SJSA1 (cell line): ENCODE data around the gene FAM110C. TPM values are rescaled to one million over a fixed set of nuclear protein-coding genes. Genes with fewer than 3 reads are reported as not detected.
"Not testable (repeated sequence)": the region's sequence is repeated elsewhere in the genome, so short reads cannot be mapped to it uniquely, and the experiment has no call there.

Experiments
- DNase-seq, 2 experiments: peaks; one replicate each; pipeline ENCODE4 v3.0.0-alpha.2; 2015 to 2020; ENCODE audit warnings: low spot score in 2 of 2, low read depth in 1 of 2
- H3K27ac ChIP-seq: fragments of 250-450 bp; sonication (Bioruptor Pico); 2 replicates; pipeline ENCODE4 v1.5.1; 2020; ENCODE audit warnings: mild to moderate bottlenecking, moderate library complexity
- H3K27me3 ChIP-seq: fragments of 250-450 bp; sonication (Bioruptor Pico); replicated peaks from 2 replicates; pipeline ENCODE4 v1.5.1; 2020; ENCODE audit warnings: mild to moderate bottlenecking, moderate library complexity
- H3K36me3 ChIP-seq: fragments of 250-450 bp; sonication (Bioruptor Pico); 2 replicates; pipeline ENCODE4 v1.5.1; 2020; ENCODE audit warnings: mild to moderate bottlenecking
- H3K4me1 ChIP-seq: fragments of 250-450 bp; sonication (Bioruptor Pico); replicated peaks from 2 replicates; pipeline ENCODE4 v1.6.1; 2021; ENCODE audit warnings: mild to moderate bottlenecking
- H3K4me3 ChIP-seq: fragments of 250-450 bp; sonication (Bioruptor Pico); 2 replicates; pipeline ENCODE4 v1.5.1; 2020; ENCODE audit warnings: mild to moderate bottlenecking
- H3K9me3 ChIP-seq: fragments of 250-450 bp; sonication (Bioruptor Pico); replicated peaks from 2 replicates; pipeline ENCODE4 v1.5.1; 2020; ENCODE audit warnings: mild to moderate bottlenecking
- total RNA-seq: library from RNA; depleted of rRNA; stranded (reverse); fragments of >200 nt; shearing (Covaris generic); gene quantifications from 2 replicates; pipeline ENCODE4 v1.2.3, GENCODE V29; 2014

FAM110C gene
- total RNA-seq, 1 experiment from 2014 or later: not detected

DNA sequence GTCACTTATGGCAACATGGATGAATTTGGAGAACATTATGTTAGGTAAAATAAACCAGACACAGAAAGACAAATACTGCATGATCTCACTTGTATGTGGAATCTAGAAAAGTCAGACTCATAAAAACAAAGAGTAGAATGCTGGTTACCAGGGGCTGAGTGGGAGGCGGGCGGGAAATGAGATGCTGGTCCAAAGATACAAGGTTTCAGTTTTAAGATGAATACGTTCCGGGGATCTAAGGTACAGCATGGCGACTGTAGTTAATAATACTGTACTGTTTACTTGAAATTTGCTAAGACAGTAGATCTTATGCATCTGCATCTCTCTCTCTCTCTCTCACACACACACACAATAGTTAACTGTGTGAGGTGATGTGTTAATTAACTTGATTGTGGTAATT is 14.2 kb downstream of the FAM110C start:
- no peaks in the 10 kb centered on the region for H3K36me3 ChIP-seq
- no peaks in the 10 kb centered on the region for H3K27me3 ChIP-seq
- no peak overlapping the region for H3K4me3 ChIP-seq
- H3K4me1 ChIP-seq: no peaks in the 10 kb centered on the region
- H3K27ac ChIP-seq: no peak overlapping the region
- DNase-seq: no peak
- H3K9me3 ChIP-seq: no peaks in the 10 kb centered on the region

DNA sequence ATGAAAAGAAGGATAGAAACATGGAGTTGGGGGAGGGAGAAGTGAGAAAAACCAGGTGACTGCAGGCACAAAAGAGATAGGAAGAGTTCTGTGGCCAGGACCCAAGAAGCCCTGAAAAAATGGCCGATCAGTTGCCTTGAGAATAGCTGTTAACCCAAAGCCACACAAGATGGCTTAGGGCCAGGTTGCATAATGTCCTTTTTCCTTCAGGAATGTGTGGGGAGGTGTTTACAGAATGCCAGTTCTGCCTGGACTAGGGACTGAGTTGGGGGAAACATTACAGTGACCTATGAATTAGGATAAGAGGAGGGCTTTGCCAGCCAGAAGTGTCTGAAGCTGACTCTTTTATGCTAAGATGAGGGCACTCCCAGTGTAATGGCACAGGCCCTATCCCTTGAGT is 17.1 kb downstream of the FAM110C start:
- Histone ChIP-seq H3K9me3 (no peaks in the 10 kb centered on the region), H3K4me1 (no peaks in the 10 kb centered on the region), H3K27ac (no peak overlapping the region), H3K36me3 (no peaks in the 10 kb centered on the region), H3K4me3 (no peak overlapping the region), H3K27me3 (no peaks in the 10 kb centered on the region)
- DNase-seq: no peak

GRCh38 chr2:28406-28975 is 17.8 kb downstream of the FAM110C start:
- Histone ChIP-seq H3K4me3 (no peak overlapping the region), H3K4me1 (no peaks in the 10 kb centered on the region), H3K36me3 (no peaks in the 10 kb centered on the region), H3K27ac (no peak overlapping the region), H3K27me3 (no peaks in the 10 kb centered on the region), H3K9me3 (no peaks in the 10 kb centered on the region)
- DNase-seq: no peak

GRCh38 chr2:26891-27290 is 19.4 kb downstream of the FAM110C start:
- no peaks in the 10 kb centered on the region for H3K36me3 ChIP-seq
- no peak overlapping the region for H3K4me3 ChIP-seq
- no peaks in the 10 kb centered on the region for H3K4me1 ChIP-seq

GRCh38 chr2:25543-25942 is 20.8 kb downstream of the FAM110C start:
- Histone ChIP-seq H3K4me3 (no peak overlapping the region), H3K27ac (no peak overlapping the region)
- no peak for DNase-seq

More at GRCh38 chr2:26891-27290, 19.4 kb downstream of the FAM110C start:
- no peak for DNase-seq
- Histone ChIP-seq H3K27me3 (no peaks in the 10 kb centered on the region), H3K27ac (no peak overlapping the region), H3K9me3 (no peaks in the 10 kb centered on the region)

GRCh38 chr2:24591-24990 is 21.7 kb downstream of the FAM110C start:
- not testable (repeated sequence) for H3K27ac ChIP-seq, DNase-seq, H3K9me3 ChIP-seq, H3K4me3 ChIP-seq, H3K36me3 ChIP-seq, H3K27me3 ChIP-seq, H3K4me1 ChIP-seq

More at GRCh38 chr2:25543-25942, 20.8 kb downstream of the FAM110C start:
- H3K4me1 ChIP-seq: no peaks in the 10 kb centered on the region
- H3K36me3 ChIP-seq: no peaks in the 10 kb centered on the region
- no peaks in the 10 kb centered on the region for H3K9me3 ChIP-seq
- H3K27me3 ChIP-seq: no peaks in the 10 kb centered on the region

DNA sequence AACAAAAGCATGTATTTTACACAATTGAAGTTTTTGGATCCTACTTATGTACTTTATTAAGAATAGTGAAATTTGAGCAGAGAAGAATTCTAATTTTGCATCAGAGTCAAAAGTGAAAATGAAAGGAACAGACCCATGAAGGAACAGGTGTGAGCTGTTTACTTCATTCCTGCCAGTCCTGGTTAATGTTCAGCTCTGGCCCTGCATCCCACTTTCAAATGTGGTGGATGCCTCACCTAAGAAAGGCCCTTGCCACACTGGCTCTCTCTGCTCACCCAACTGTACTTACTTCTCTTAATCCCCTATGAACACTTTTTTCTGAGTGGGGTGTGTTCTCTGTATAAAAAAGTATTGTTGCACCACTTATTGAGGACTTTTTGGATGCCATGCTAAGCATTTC is 22.2 kb downstream of the FAM110C start:
- Histone ChIP-seq H3K36me3 (no peaks in the 10 kb centered on the region), H3K27ac (no peak overlapping the region), H3K27me3 (no peaks in the 10 kb centered on the region), H3K4me3 (no peak overlapping the region), H3K9me3 (no peaks in the 10 kb centered on the region), H3K4me1 (no peaks in the 10 kb centered on the region)
- DNase-seq: no peak

DNA sequence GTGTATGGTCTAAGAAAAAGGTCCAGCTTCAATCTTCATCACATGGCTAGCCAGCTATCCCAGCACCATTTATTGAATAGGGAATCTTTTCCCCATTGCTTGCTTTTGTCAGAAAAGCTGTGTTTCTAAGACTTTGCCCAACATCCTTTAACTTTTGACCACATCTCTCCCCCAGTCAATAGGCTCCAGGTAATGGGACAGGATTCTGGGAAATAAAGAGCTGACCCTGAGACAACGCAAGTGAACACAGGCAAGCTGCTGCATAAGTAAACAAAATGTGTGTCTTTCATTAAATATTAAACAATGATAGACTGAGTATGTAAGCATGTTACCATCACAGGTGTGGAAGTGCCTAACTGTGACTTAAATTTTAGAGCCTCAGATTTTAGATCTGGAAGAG is 23.0 kb downstream of the FAM110C start:
- no peak overlapping the region for H3K27ac ChIP-seq
- no peak overlapping the region for H3K4me3 ChIP-seq
- no peaks in the 10 kb centered on the region for H3K4me1 ChIP-seq
- no peaks in the 10 kb centered on the region for H3K27me3 ChIP-seq
- no peaks in the 10 kb centered on the region for H3K36me3 ChIP-seq
- no peak for DNase-seq
- H3K9me3 ChIP-seq: no peaks in the 10 kb centered on the region

- not testable (repeated sequence) for H3K27ac ChIP-seq, H3K4me1 ChIP-seq, H3K36me3 ChIP-seq, H3K4me3 ChIP-seq, H3K27me3 ChIP-seq, DNase-seq, H3K9me3 ChIP-seq
Observed at GRCh38 chr2:22244-22643, 24.1 kb downstream of the FAM110C start.

DNA sequence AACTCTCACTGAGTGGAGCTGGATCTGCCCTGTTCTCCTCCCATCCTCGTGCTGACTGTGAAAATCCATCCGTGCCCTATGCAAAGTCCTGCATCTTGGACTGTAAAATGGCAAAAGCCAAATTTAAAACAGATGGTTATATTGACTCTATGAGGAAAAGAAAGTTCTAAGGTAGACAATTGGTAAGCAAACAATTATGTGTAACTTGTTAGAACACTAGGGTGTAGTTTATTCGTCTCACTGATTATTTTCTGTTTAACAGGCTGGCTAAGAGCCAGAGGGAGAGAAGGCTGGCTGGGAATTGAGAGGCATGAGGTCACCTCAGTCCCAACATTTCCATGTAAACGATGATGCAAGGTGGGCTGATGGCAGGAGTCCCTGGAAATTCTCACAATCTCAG is 26.0 kb downstream of the FAM110C start:
- H3K27ac ChIP-seq, H3K36me3 ChIP-seq, H3K4me3 ChIP-seq, DNase-seq, H3K9me3 ChIP-seq, H3K27me3 ChIP-seq, H3K4me1 ChIP-seq: not testable (repeated sequence)

DNA sequence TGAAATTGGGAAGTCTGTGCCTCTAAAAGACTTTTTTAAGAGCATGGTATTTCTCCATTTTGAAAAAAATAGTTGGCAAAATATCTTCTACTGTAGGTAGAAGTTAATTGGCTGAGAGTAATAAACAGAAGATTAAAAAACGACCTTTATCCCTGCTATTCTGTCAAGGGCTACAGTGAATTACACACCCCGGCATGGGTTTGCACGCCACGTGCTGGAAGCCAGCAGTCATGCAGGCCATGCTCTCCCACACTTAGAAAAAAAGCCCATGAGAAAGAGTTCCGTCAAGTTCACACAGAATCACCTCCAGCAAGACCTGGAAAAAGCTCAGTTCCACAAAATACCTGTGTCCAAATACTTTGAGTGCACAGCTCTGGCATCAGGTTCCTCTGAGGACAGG is 26.8 kb downstream of the FAM110C start:
- Histone ChIP-seq H3K9me3 (no peaks in the 10 kb centered on the region), H3K36me3 (no peaks in the 10 kb centered on the region), H3K27me3 (no peaks in the 10 kb centered on the region), H3K27ac (no peak overlapping the region), H3K4me1 (no peaks in the 10 kb centered on the region), H3K4me3 (no peak overlapping the region)
- DNase-seq: no peak

DNA sequence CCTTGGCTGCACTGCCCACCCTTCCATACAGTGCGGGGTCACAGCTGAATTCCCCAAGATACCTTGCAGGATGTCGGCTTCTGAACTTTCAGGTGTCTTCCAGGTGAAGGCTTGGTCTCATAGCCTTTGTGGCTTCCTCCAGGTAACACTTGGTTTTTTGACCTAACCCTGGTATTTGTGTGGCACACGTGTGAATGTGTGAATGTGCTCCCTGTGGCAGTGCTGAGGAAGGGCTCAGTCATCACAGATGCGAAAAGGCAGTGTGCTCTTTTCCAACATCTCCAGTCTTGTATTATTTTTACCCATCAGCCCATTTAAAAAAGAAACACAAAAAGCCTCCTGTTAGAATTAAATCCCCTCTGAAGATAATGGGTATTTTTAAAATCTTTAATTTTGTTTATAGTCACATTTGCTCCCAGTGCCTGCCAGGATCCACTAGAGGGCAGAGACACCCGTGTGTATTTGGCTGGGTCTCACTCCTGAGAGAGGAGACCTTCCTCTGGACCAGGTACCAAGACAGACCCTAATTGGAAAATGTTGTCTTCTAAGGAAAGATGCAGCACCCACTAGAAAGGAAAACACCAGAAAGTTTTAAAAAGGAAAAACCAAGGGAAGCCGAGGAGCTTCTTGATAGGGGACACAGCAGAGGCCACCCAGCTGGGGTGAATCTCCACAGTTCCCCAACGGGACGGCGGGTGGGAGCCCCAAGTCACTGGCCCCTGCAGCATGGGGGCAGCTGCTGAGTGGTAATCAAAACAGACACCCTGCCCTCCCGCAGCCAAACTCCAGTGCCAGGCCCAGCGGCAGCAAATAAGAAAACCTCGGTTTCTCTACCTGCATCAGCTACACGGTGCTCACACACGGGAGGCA is 27.7 kb downstream of the FAM110C start:
- Histone ChIP-seq H3K27ac (no peak overlapping the region), H3K4me3 (no peak overlapping the region), H3K9me3 (no peaks in the 10 kb centered on the region), H3K36me3 (no peaks in the 10 kb centered on the region), H3K4me1 (no peaks in the 10 kb centered on the region), H3K27me3 (no peaks in the 10 kb centered on the region)
- DNase-seq: peak in 1 of 2 experiments; percentile 7

GRCh38 chr2:15916-16315 is 30.4 kb downstream of the FAM110C start:
- not testable (repeated sequence) for H3K9me3 ChIP-seq, DNase-seq, H3K27me3 ChIP-seq, H3K36me3 ChIP-seq, H3K4me1 ChIP-seq, H3K27ac ChIP-seq, H3K4me3 ChIP-seq

DNA sequence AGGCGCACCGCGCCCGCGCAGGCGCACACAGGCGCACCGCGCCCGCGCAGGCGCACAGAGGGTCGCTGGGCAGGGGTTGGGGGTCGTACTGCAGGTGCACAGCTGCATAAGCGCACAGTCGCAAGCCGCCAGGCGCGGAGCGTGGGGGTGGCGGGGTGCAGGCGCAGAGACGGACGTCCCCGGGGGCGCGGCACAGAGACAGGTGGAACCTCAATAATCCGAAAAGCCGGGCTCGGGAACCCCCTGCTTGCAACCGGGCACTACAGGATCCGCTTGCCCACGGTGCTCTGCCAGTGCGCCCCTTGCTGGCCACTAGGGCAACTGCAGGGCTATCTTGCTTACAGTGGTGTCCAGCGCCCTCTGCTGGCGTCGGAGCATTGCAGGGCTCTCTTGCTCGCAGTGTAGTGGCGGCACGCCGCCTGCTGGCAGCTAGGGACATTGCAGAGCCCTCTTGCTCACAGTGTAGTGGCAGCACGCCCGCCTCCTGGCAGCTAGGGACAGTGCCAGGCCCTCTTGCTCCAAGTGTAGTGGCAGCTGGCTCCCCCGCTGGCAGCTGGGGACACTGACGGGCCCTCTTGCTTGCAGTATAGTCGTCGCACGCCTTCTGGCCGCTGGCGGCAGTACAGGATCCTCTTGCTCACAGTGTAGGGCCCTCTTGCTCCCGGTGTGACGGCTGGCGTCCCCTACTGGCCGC is 34.9 kb downstream of the FAM110C start:
- DNase-seq: peak; percentile 5 to 59
- Histone ChIP-seq H3K36me3 (no peaks in the 10 kb centered on the region), H3K9me3 (no peaks in the 10 kb centered on the region), H3K4me1 (no peaks in the 10 kb centered on the region), H3K4me3 (no peak overlapping the region), H3K27me3 (no peaks in the 10 kb centered on the region), H3K27ac (no peak overlapping the region)
